HepG2 (cell line): Measurements from ENCODE around the gene TGFBR1. TPM values are rescaled to one million over a fixed set of nuclear protein-coding genes. Genes with fewer than 3 reads are reported as not detected.
A peak's percentile ranks its signal among the peaks of the same experiment; 100 is the strongest.

Experiments used
- ATAC-seq: fragments of 200-7000 bp; cut with Tn5 transposase; 3 replicates; pipeline ENCODE4 v1.9.1; 2020; ENCODE audit warnings: mild to moderate bottlenecking, moderate library complexity
- BruUV-seq: library from RNA; stranded (reverse); fragments of 400-500 nt; replicated peaks from 2 replicates; lab custom pipeline; 2021; lab: Mats Ljungman, UMichigan
- CTCF ChIA-PET: fragments of 300-600 bp; formaldehyde crosslinking; extraction: SDS; loops from one replicate; lab custom pipeline; 2021; ENCODE audit warnings: low total read pairs, inconsistent platforms, low intra/inter-chr PET ratio; lab: Yijun Ruan, JAX
- POLR2A ChIA-PET: fragments of 350-600 bp; sonication (Branson Sonifier 250); formaldehyde crosslinking; loops from one replicate; lab custom pipeline; 2020; ENCODE audit warnings: antibody characterized with exemption, inconsistent platforms; lab: Yijun Ruan, JAX
- DNase-seq: peaks from one replicate; pipeline ENCODE4 v3.0.0-alpha.2; 2015; ENCODE audit warnings: low spot score
- FAIRE-seq: peaks from 3 replicates; lab custom pipeline; 2011; peaks lifted over from hg19 to GRCh38; lab: Jason Lieb, UNC
- H2AFZ ChIP-seq: one replicate; pipeline ENCODE4 v1.6.1; 2011; ENCODE audit warnings: low read length, inconsistent platforms
- H3K27ac ChIP-seq: fragments of 300-600 bp; 3 replicates; pipeline ENCODE4 v1.8.0; 2011; ENCODE audit warnings: mixed run types, mild to moderate bottlenecking, mixed read lengths, low read length, inconsistent platforms; ENCODE audit not compliant: insufficient read depth; ENCODE audit errors: extremely low read length
- H3K27me3 ChIP-seq, 2 experiments: fragments of 200-600 bp in 1 of 2; 2 replicates in 1 of 2; 3 replicates in 1 of 2; pipeline versions ENCODE4 v1.6.0 to v1.8.0; 2011; ENCODE audit warnings: low read length in 2 of 2, mild to moderate bottlenecking in 2 of 2, moderate library complexity in 2 of 2, inconsistent platforms in 1 of 2; ENCODE audit not compliant: insufficient read depth in 2 of 2, control insufficient read depth in 1 of 2
- H3K36me3 ChIP-seq, 2 experiments: fragments of 200-600 bp in 1 of 2; replicated peaks in 1 of 2; 2 replicates in 1 of 2; 3 replicates in 1 of 2; pipeline versions ENCODE4 v1.5.1 to v1.8.0; 2011; ENCODE audit warnings: low read length in 2 of 2, inconsistent platforms in 1 of 2; ENCODE audit not compliant: insufficient read depth in 2 of 2, control insufficient read depth in 1 of 2
- H3K4me1 ChIP-seq: 2 replicates; pipeline ENCODE4 v1.5.1; 2012; ENCODE audit warnings: low read length, inconsistent platforms; ENCODE audit not compliant: insufficient read depth
- H3K4me2 ChIP-seq: 2 replicates; pipeline ENCODE4 v1.6.0; 2011; ENCODE audit warnings: low read depth, low read length, inconsistent platforms
- H3K4me3 ChIP-seq, 3 experiments: fragments of 200-600 bp in 1 of 3; sonication (generic), shearing (Covaris generic) in 1 of 3; replicated peaks in 1 of 3; 2 replicates each; pipeline ENCODE4 v1.5.1; 2011 to 2016; ENCODE audit warnings: low read length in 3 of 3, inconsistent platforms in 2 of 3, low read depth in 2 of 3, mild to moderate bottlenecking in 2 of 3, control low read depth in 1 of 3, mixed read lengths in 1 of 3; ENCODE audit not compliant: insufficient read depth in 1 of 3
- H3K79me2 ChIP-seq: one replicate; pipeline ENCODE4 v1.6.1; 2011; ENCODE audit warnings: low read length, inconsistent platforms; ENCODE audit not compliant: insufficient read depth
- H3K9ac ChIP-seq: 2 replicates; pipeline ENCODE4 v1.6.0; 2011; ENCODE audit warnings: mild to moderate bottlenecking, low read depth, low read length, inconsistent platforms; ENCODE audit not compliant: insufficient read depth
- H3K9me3 ChIP-seq: 2 replicates; pipeline ENCODE4 v1.5.1; 2012; ENCODE audit warnings: mild to moderate bottlenecking, low read length
- H4K20me1 ChIP-seq: 2 replicates; pipeline ENCODE4 v1.6.0; 2011; ENCODE audit warnings: inconsistent platforms, mild to moderate bottlenecking, low read length, moderate library complexity; ENCODE audit not compliant: insufficient read depth
- CREB3 ChIP-seq: sonication (generic); formaldehyde crosslinking; IDR thresholded peaks from 2 replicates; pipeline ENCODE4 v1.5.0; 2020; ENCODE audit warnings: missing genetic modification reagents
- HOXA9 ChIP-seq: sonication (generic); formaldehyde crosslinking; IDR thresholded peaks from 2 replicates; pipeline ENCODE4 v1.8.1; 2022; ENCODE audit warnings: missing genetic modification reagents, mild to moderate bottlenecking, moderate library complexity, borderline replicate concordance
- KIAA2018 ChIP-seq: sonication (generic); formaldehyde crosslinking; IDR thresholded peaks from 2 replicates; pipeline ENCODE4 v1.5.0; 2020; ENCODE audit warnings: mild to moderate bottlenecking, missing genetic modification reagents, borderline replicate concordance
- POLR2G ChIP-seq: fragments of 200-400 bp; formaldehyde crosslinking; IDR thresholded peaks from 2 replicates; pipeline ENCODE4 v1.6.1; 2018; ENCODE audit warnings: mild to moderate bottlenecking, low read depth, low read length, moderate library complexity
- RARG ChIP-seq: sonication (generic); formaldehyde crosslinking; IDR thresholded peaks from 2 replicates; pipeline ENCODE4 v1.4.0; 2020; ENCODE audit warnings: low read depth, mild to moderate bottlenecking, missing genetic modification reagents
- RFX5 ChIP-seq: IDR thresholded peaks from 2 replicates; pipeline ENCODE4 v1.6.1; 2011; ENCODE audit warnings: low read depth, low read length, improper control_type of control experiment
- TERF1 ChIP-seq: sonication (generic); formaldehyde crosslinking; IDR thresholded peaks from 2 replicates; pipeline ENCODE4 v1.8.0; 2022; ENCODE audit warnings: mild to moderate bottlenecking, missing genetic modification reagents, moderate library complexity
- XBP1 ChIP-seq: sonication (generic); formaldehyde crosslinking; IDR thresholded peaks from 2 replicates; pipeline ENCODE4 v1.5.0; 2020; ENCODE audit warnings: missing genetic modification reagents
- ZNF337 ChIP-seq: sonication (generic); formaldehyde crosslinking; IDR thresholded peaks from 2 replicates; pipeline ENCODE4 v1.5.1; 2020; ENCODE audit warnings: missing genetic modification reagents, low read depth, mild to moderate bottlenecking, borderline replicate concordance
- ZNF382 ChIP-seq: sonication (generic); formaldehyde crosslinking; IDR thresholded peaks from 2 replicates; pipeline ENCODE4 v1.5.0; 2020; ENCODE audit warnings: missing genetic modification reagents, mild to moderate bottlenecking, borderline replicate concordance
- ZNF432 ChIP-seq: sonication (generic); formaldehyde crosslinking; IDR thresholded peaks from 2 replicates; pipeline ENCODE4 v1.5.0; 2020; ENCODE audit warnings: missing genetic modification reagents, mild to moderate bottlenecking, borderline replicate concordance
- WGBS: methylation state at CpG from one replicate; pipeline ENCODE4 v1.1.6; 2017; ENCODE audit warnings: low lambda C conversion rate; 5-methylcytosine and 5-hydroxymethylcytosine counted together
- in situ Hi-C: cut with HindIII; loops from 2 replicates; pipeline ENCODE4 v1.10.0; 2017; ENCODE audit warnings: low pct_unique_long_range_greater_than_20kb; ENCODE audit not compliant: extremely low pct_ligation_motif_present
- intact Hi-C: fragments of 100-400 bp; cut with micrococcal nuclease; formaldehyde crosslinking; loops from one replicate; pipeline ENCODE4 v1.10.0; 2022; ENCODE audit not compliant: unreplicated experiment
- polyA plus RNA-seq, 8 experiments: library from polyadenylated mRNA; depleted of rRNA in 3 of 8; stranded (reverse) in 7 of 8; unstranded in 1 of 8; fragments of >200 nt; fragmentation: Illumina TruSeq in 4 of 8; extraction: Trizol in 4 of 8; gene quantifications; 2 replicates each; pipeline versions ENCODE4 v1.2.1 to v1.2.3, GENCODE V29; 2011 to 2016; ENCODE audit warnings: low read depth in 4 of 8, missing spikeins in 1 of 8, mixed read lengths in 1 of 8; ENCODE audit not compliant: insufficient read depth in 1 of 8
- total RNA-seq, 5 experiments: library from RNA; depleted of rRNA; stranded (reverse); fragments of >200 nt; fragmentation: Illumina TruSeq; extraction: Trizol; gene quantifications; 2 replicates each; pipeline ENCODE4 v1.2.3, GENCODE V29; 2016; ENCODE audit warnings: low read depth in 1 of 5

TGFBR1 gene
- total and polyA plus RNA-seq, 2 of the 13 experiments (the other 11 are each of a cell fraction or from before 2014, with no cell fraction given): 16.8 to 23.9 TPM

- 6% methylated on average over 3 of the region's 9 CpGs for WGBS
- FAIRE-seq: no peak
Measured at GRCh38 chr9:99197987-99198386, 93.1 kb downstream of the TGFBR1 start.

More at GRCh38 chr9:99197987-99198386, 93.1 kb downstream of the TGFBR1 start:
- peaks cover 0 to 22% of the 10 kb centered on the region in 2 experiments; a peak in 2 of 5 replicates for H3K27me3 ChIP-seq
- intact Hi-C loops: no loop called here
- no TSS peak for BruUV-seq
- no peaks in the 10 kb centered on the region for H3K36me3 ChIP-seq
- H3K79me2 ChIP-seq: no peaks in the 10 kb centered on the region
- H3K4me1 ChIP-seq: no peaks in the 10 kb centered on the region
- H3K27ac ChIP-seq: no peak overlapping the region
- no peak for DNase-seq
- no peaks in the 10 kb centered on the region for H4K20me1 ChIP-seq
- no peak for TF ChIP-seq CREB3
- TF ChIP-seq ZNF382 (CRISPR knock-in tag): no peak
- no peak for TF ChIP-seq ZNF337 (CRISPR knock-in tag)
- no peak for TF ChIP-seq HOXA9 (CRISPR knock-in tag)
- TF ChIP-seq KIAA2018 (CRISPR knock-in tag): no peak
- no peak for TF ChIP-seq ZNF432 (CRISPR knock-in tag)
- TF ChIP-seq TERF1: no peak
- TF ChIP-seq XBP1 (CRISPR knock-in tag): no peak
- TF ChIP-seq POLR2G: no peak
- TF ChIP-seq RFX5: no peak
- TF ChIP-seq RARG: no peak
- TF ChIP-seq, all 625 proteins: peak for 0
- Histone ChIP-seq H3K9ac (no peak overlapping the region), H3K4me2 (no peak overlapping the region), H2AFZ (no peak overlapping the region), H3K9me3 (no peaks in the 10 kb centered on the region), H3K4me3 (no peak overlapping the region)
- in situ Hi-C loops: loop anchor here (25.0 kb wide), 1 partner anchor 814 kb away; no protein-coding TSS in a partner anchor
- CTCF ChIA-PET: no interaction called here
- POLR2A ChIA-PET: interaction anchor here (0.8 kb wide), 1 partner anchor 24 kb away, joined by 6 read pairs; the partner anchor contains the start of genes ALG2 and SEC61B
- peak; percentile 71 for ATAC-seq
